Gastroesophageal sphincter (tissue), 4 donors: Measurements from ENCODE around the gene GLMN. TPM values are rescaled to one million over a fixed set of nuclear protein-coding genes. Genes with fewer than 3 reads are reported as not detected.
"Not testable (repeated sequence)": the region's sequence is repeated elsewhere in the genome, so short reads cannot be mapped to it uniquely, and the experiment has no call there.

ENCODE experiments used
- ATAC-seq: fragments of 150-250 bp; one replicate; pipeline ENCODE4 v1.9.1; 2016; ENCODE audit warnings: mild to moderate bottlenecking, moderate library complexity
- H3K27ac ChIP-seq, 4 donors: fragments of 200-600 bp; sonication (generic) in 3 of 4; 1 replicate in 3 of 4; 2 replicates in 1 of 4; pipeline ENCODE4 v1.5.1; 2016 to 2019
- H3K27me3 ChIP-seq: fragments of 200-600 bp; sonication (generic); one replicate; pipeline ENCODE4 v1.5.1; 2019
- H3K36me3 ChIP-seq, 2 donors: fragments of 200-600 bp; sonication (generic); one replicate each; pipeline ENCODE4 v1.5.1; 2019; ENCODE audit warnings: control low read depth in 1 of 2
- H3K4me1 ChIP-seq, 3 donors: fragments of 200-600 bp; sonication (generic); 1 replicate in 2 of 3; 2 replicates in 1 of 3; pipeline ENCODE4 v1.5.1; 2016 to 2019; ENCODE audit warnings: control low read depth in 2 of 3
- H3K4me3 ChIP-seq, 2 donors: fragments of 200-600 bp; sonication (generic); one replicate each; pipeline ENCODE4 v1.5.1; 2019; ENCODE audit warnings: mild to moderate bottlenecking in 1 of 2, moderate library complexity in 1 of 2
- H3K9me3 ChIP-seq, 3 donors: fragments of 200-600 bp; sonication (generic); one replicate each; pipeline ENCODE4 v1.5.1; 2017 to 2019; ENCODE audit warnings: control low read depth in 2 of 3
- CTCF ChIP-seq, 4 experiments: fragments of 200-600 bp in 2 of 4; fragments of 450-650 bp in 2 of 4; sonication (generic) in 1 of 4; IDR thresholded peaks; one replicate each; pipeline ENCODE4 v1.5.1; 2017 to 2019; ENCODE audit warnings: antibody characterized with exemption in 4 of 4, mild to moderate bottlenecking in 2 of 4, moderate library complexity in 2 of 4
- EP300 ChIP-seq: sonication (generic); formaldehyde crosslinking; IDR thresholded peaks from one replicate; pipeline ENCODE4 v1.6.1; 2017; ENCODE audit warnings: antibody characterized with exemption, mild to moderate bottlenecking
- POLR2A ChIP-seq, 2 donors: fragments of 450-650 bp; IDR thresholded peaks; one replicate each; pipeline ENCODE4 v1.6.1; 2017; ENCODE audit warnings: antibody characterized with exemption in 2 of 2, mild to moderate bottlenecking in 2 of 2, moderate library complexity in 1 of 2
- POLR2AphosphoS5 ChIP-seq: sonication (generic); formaldehyde crosslinking; IDR thresholded peaks from one replicate; pipeline ENCODE4 v1.6.1; 2017; ENCODE audit warnings: antibody characterized with exemption
- WGBS, 2 donors: methylation state at CpG; one replicate each; pipeline ENCODE4 v1.1.5; 2018; ENCODE audit warnings: low coverage in 1 of 2; 5-methylcytosine and 5-hydroxymethylcytosine counted together
- total RNA-seq, 4 donors: library from RNA; depleted of rRNA; stranded (reverse); fragments of >200 nt; gene quantifications; one replicate each; pipeline ENCODE4 v1.1.0, GENCODE V29; 2016

The GLMN gene
- total RNA-seq, 4 donors from 2014 or later = 5.1 to 19.1 (median 11.5) TPM

DNA sequence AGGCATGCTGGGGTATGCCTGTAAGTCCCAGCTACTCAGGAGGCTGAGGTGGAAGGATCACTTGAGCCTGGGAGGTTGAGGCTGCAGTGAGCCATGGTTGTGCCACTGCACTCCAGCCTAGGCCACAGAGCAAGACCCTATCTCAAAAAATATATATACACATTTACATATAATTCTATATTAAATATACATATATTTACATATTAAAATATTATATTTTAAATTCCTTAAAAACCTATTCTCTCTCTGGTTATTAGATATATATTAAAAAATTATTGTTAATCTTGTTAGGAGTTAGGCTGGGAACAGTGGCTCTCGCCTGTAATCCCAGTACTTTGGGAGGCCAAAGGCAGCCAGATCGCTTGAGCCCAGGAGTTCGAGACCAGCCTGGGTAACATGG is 22.7 kb downstream of the GLMN start:
- peaks cover 0 to 73% of the 10 kb centered on the region in 2 donors for H3K36me3 ChIP-seq
- no peaks in the 10 kb centered on the region for H3K27me3 ChIP-seq
- ATAC-seq = no peak
- TF ChIP-seq POLR2AphosphoS5 (no peak), EP300 (no peak), POLR2A (IDR thresholded peaks at IDR 0.05) (no peak), CTCF (IDR thresholded peaks at IDR 0.05) (no peak)
- H3K9me3 ChIP-seq = no peaks in the 10 kb centered on the region
- no peaks in the 10 kb centered on the region for H3K4me1 ChIP-seq
- 93% methylated on average over 3 of the region's 3 CpGs; no CpG with 5 or more reads in 1 of the 2 donors for WGBS, 2 donors
- no peak overlapping the region for H3K4me3 ChIP-seq
- H3K27ac ChIP-seq = no peak overlapping the region

GRCh38 chr1:92274939-92275338 is 23.8 kb downstream of the GLMN start:
- 94 to 100% methylated on average over 1 of the region's 1 CpG for WGBS, 2 donors

GRCh38 chr1:92273039-92273438 is 25.7 kb downstream of the GLMN start:
- Histone ChIP-seq H3K36me3 (peaks cover 0 to 76% of the 10 kb centered on the region in 2 donors), H3K27ac (no peak overlapping the region), H3K4me3 (no peak overlapping the region), H3K4me1 (no peaks in the 10 kb centered on the region), H3K27me3 (no peaks in the 10 kb centered on the region), H3K9me3 (no peaks in the 10 kb centered on the region)
- no peak for TF ChIP-seq POLR2AphosphoS5
- WGBS, 2 donors = 50 to 83% methylated on average over 1 of the region's 1 CpG
- no peak for ATAC-seq

More at GRCh38 chr1:92274939-92275338, 23.8 kb downstream of the GLMN start:
- no peaks in the 10 kb centered on the region for H3K9me3 ChIP-seq
- no peak overlapping the region for H3K4me3 ChIP-seq
- H3K4me1 ChIP-seq = no peaks in the 10 kb centered on the region
- TF ChIP-seq POLR2AphosphoS5 (no peak), POLR2A (IDR thresholded peaks at IDR 0.05) (no peak), CTCF (IDR thresholded peaks at IDR 0.05) (no peak), EP300 (no peak)
- no peak for ATAC-seq
- no peak overlapping the region for H3K27ac ChIP-seq
- H3K36me3 ChIP-seq = peaks cover 0 to 72% of the 10 kb centered on the region in 2 donors
- no peaks in the 10 kb centered on the region for H3K27me3 ChIP-seq

DNA sequence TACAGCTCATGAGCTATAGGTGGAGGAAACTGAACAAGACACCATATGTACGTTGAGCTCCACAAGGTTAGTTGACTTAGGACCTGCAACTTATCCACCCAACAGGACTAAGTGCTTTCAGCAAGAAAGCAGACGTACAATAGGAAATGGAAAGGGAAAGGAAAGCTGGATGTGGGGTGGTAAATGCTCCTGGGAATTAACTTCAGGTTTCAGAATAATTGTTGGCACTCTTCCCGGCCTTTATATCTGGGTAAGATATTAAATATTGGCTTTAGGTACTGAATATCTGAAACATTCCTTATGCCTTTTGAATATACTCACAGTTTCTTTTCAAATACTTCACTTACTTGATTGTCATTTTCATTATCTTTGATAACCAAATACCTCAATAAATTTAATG is 36.3 kb downstream of the GLMN start:
- Histone ChIP-seq H3K36me3 (peaks cover 0 to 86% of the 10 kb centered on the region in 2 donors), H3K9me3 (no peaks in the 10 kb centered on the region), H3K4me1 (no peaks in the 10 kb centered on the region), H3K27me3 (no peaks in the 10 kb centered on the region), H3K27ac (no peak overlapping the region), H3K4me3 (no peak overlapping the region)
- ATAC-seq = no peak
- TF ChIP-seq POLR2A (IDR thresholded peaks at IDR 0.05) = no peak
- 85 to 92% methylated on average over 2 to 3 of the region's 3 CpGs for WGBS, 2 donors

DNA sequence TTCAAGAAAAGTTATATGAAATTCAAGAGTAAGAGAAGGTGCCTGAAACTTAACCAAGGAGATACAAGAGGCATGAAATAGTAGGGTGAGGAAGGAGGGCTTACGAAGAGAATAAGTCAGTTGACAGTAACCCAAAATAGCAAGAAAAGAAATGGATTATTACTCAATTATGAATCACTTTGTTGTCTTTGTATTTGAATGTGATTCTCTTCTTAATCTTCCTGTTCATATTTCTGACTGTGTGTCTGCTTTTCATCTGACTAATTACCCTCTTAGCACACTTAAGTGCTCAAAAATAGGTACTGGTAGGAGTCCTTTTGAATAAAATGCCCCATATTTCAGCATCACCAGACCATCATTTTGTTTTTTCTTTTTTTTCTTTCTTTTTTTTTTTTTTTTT is 39.4 kb downstream of the GLMN start:
- H3K9me3 ChIP-seq = peaks cover 0 to 12% (median 0%) of the 10 kb centered on the region in 3 donors
- H3K27ac ChIP-seq = no peak overlapping the region
- no peak for TF ChIP-seq POLR2A (IDR thresholded peaks at IDR 0.05)
- no peak for TF ChIP-seq EP300
- TF ChIP-seq CTCF (IDR thresholded peaks at IDR 0.05) = no peak
- TF ChIP-seq POLR2AphosphoS5 = no peak
- no peak for ATAC-seq
- no peaks in the 10 kb centered on the region for H3K4me1 ChIP-seq
- H3K36me3 ChIP-seq = peaks cover 3 to 73% of the 10 kb centered on the region in 2 donors
- no peak overlapping the region for H3K4me3 ChIP-seq
- 60 to 71% methylated on average over 1 of the region's 1 CpG for WGBS, 2 donors
- no peaks in the 10 kb centered on the region for H3K27me3 ChIP-seq

DNA sequence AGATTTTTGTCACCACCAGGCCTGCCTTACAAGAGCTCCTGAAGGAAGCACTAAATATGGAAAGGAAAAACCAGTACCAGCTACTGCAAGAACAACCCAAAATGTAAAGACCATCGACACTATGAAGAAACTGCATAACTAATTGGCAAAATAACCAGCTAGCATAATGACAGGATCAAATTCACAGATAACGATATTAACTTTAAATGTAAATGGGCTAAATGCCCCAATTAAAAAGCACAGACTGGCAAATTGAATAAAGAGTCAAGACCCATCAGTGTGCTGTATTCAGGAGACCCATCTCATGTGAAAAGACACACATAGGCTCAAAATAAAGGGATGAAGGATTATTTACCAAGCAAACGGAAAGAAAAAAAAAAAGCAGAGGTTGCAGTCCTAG is 44.1 kb downstream of the GLMN start:
- H3K27ac ChIP-seq, H3K4me1 ChIP-seq, ATAC-seq, H3K27me3 ChIP-seq, H3K4me3 ChIP-seq: not testable (repeated sequence)
- Histone ChIP-seq H3K9me3 (peaks cover 0 to 12% (median 0%) of the 10 kb centered on the region in 3 donors), H3K36me3 (peaks cover 3 to 54% of the 10 kb centered on the region in 2 donors)
- 61% methylated on average over 3 of the region's 3 CpGs for WGBS, 2 donors
